Suprapubic skin (tissue), 3 donors: ENCODE data around the gene NEU2.

Experiments used
- POLR2A ChIP-seq, 2 donors: fragments of 450-650 bp; IDR thresholded peaks; one replicate each; pipeline ENCODE4 v1.6.1; 2017; ENCODE audit warnings: antibody characterized with exemption in 2 of 2, mild to moderate bottlenecking in 2 of 2, moderate library complexity in 2 of 2
- TF ChIP-seq, protein P1 (sequence below), 2 donors: fragments of 200-600 bp in 1 of 2; fragments of 450-650 bp in 1 of 2; sonication (generic) in 1 of 2; IDR thresholded peaks; one replicate each; pipeline ENCODE4 v1.5.1; 2016 to 2019; ENCODE audit warnings: antibody characterized with exemption in 2 of 2, mild to moderate bottlenecking in 1 of 2, moderate library complexity in 1 of 2

DNA sequence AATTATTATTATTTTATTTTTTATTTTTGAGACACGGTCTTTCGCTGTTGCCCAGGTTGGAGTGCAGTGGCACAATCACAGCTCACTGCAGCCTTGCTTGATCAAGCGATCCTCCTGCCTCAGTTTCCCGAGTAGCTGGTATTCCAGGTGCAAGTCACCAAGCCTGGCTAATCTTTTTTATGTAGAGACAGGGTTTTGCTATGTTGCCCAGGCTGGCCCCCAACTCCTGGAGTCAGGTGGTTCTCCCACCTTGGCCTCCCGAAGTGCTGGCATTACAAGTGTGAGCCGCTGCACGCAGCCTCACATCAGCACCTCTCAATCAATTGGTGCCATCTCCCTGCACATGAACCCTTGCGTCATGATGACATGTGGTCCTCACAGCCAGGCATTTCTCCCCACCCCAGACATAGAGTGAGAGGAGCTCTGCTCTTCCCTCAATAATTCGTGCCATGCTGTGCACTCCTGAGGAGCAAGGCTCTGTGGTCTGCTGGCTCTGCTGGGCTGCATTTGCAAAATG lies 33.5 kb downstream of the NEU2 start:
- TF ChIP-seq, protein P1, sequence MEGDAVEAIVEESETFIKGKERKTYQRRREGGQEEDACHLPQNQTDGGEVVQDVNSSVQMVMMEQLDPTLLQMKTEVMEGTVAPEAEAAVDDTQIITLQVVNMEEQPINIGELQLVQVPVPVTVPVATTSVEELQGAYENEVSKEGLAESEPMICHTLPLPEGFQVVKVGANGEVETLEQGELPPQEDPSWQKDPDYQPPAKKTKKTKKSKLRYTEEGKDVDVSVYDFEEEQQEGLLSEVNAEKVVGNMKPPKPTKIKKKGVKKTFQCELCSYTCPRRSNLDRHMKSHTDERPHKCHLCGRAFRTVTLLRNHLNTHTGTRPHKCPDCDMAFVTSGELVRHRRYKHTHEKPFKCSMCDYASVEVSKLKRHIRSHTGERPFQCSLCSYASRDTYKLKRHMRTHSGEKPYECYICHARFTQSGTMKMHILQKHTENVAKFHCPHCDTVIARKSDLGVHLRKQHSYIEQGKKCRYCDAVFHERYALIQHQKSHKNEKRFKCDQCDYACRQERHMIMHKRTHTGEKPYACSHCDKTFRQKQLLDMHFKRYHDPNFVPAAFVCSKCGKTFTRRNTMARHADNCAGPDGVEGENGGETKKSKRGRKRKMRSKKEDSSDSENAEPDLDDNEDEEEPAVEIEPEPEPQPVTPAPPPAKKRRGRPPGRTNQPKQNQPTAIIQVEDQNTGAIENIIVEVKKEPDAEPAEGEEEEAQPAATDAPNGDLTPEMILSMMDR (IDR thresholded peaks at IDR 0.05) = no peak
- no peak for TF ChIP-seq POLR2A (IDR thresholded peaks at IDR 0.05)
